Measurements from ENCODE around the gene FADS1. TPM values are rescaled to one million over a fixed set of nuclear protein-coding genes. Genes with fewer than 3 reads are reported as not detected.

FADS1 gene
- total and polyA plus RNA-seq, 2 of the 13 experiments (the other 11 are each of a cell fraction or from before 2014, with no cell fraction given): 91.8 to 108 TPM

- no peak for TF ChIP-seq AFF4 (CRISPR knock-in tag; IDR thresholded peaks at IDR 0.05)
- TF ChIP-seq SP1 (IDR thresholded peaks at IDR 0.05): no peak
- peak; percentile 26; the same call in 1 of the 2 replicates for TF ChIP-seq SP1 (CRISPR knock-in tag; IDR thresholded peaks at IDR 0.05)
- peak; percentile 58; the same call in 1 of the 2 replicates for TF ChIP-seq ELF1 (CRISPR knock-in tag; IDR thresholded peaks at IDR 0.05)
- no peak for TF ChIP-seq ZNF121 (CRISPR knock-in tag; IDR thresholded peaks at IDR 0.05)
- peak; percentile 79; the same call in 1 of the 2 replicates for TF ChIP-seq NCOA1 (CRISPR knock-in tag; IDR thresholded peaks at IDR 0.05)
- no peak; the same call in 1 of the 2 replicates for TF ChIP-seq ZMYM3 (CRISPR knock-in tag; IDR thresholded peaks at IDR 0.05)
- 0 out of 2 replicates have a peak, but pooled peaks have one; percentile 21 for TF ChIP-seq KAT7 (CRISPR knock-in tag; IDR thresholded peaks at IDR 0.05; ENCODE audit: borderline replicate concordance)
- no peak for TF ChIP-seq MXD3 (CRISPR knock-in tag; IDR thresholded peaks at IDR 0.05)
- TF ChIP-seq ZNF891 (CRISPR knock-in tag; IDR thresholded peaks at IDR 0.05): no peak
- no peak for TF ChIP-seq JDP2 (CRISPR knock-in tag; IDR thresholded peaks at IDR 0.05; ENCODE audit: borderline replicate concordance)
- no peak for TF ChIP-seq TP53 (CRISPR knock-in tag; conservative IDR thresholded peaks at IDR 0.05)
- TF ChIP-seq PRDM10 (CRISPR knock-in tag; IDR thresholded peaks at IDR 0.05; ENCODE audit: low read depth): 0 out of 2 replicates have a peak, but pooled peaks have one; percentile 12
- no peak for TF ChIP-seq GPN1 (CRISPR knock-in tag; IDR thresholded peaks at IDR 0.05; ENCODE audit: borderline replicate concordance)
- no peak for TF ChIP-seq MBD4 (IDR thresholded peaks at IDR 0.05; ENCODE audit: borderline replicate concordance, low read length)
- TF ChIP-seq ZMAT3 (CRISPR knock-in tag; conservative IDR thresholded peaks at IDR 0.05): peak; percentile 73; the same call in 1 of the 2 replicates
- TF ChIP-seq ZNF564 (CRISPR knock-in tag; IDR thresholded peaks at IDR 0.05): 0 out of 2 replicates have a peak, but pooled peaks have one; percentile 59
- TF ChIP-seq HIC2 (CRISPR knock-in tag; IDR thresholded peaks at IDR 0.05; ENCODE audit: low read depth): peak; percentile 63; the same call in 1 of the 2 replicates
- no peak for TF ChIP-seq ZBTB20 (CRISPR knock-in tag; IDR thresholded peaks at IDR 0.05; ENCODE audit: borderline replicate concordance, low read depth)
Measured at GRCh38 chr11:61756452-61757212, 60.2 kb downstream of the FADS1 start (continued).

Data from HepG2 (cell line).